Measurements from ENCODE around the gene HERC2.

GRCh38 chr15:28208583-28208982, 113.4 kb downstream of the HERC2 start:
- no peak for TF ChIP-seq CTCF (IDR thresholded peaks at IDR 0.05)
- no peak for TF ChIP-seq POLR2A (IDR thresholded peaks at IDR 0.05)

Data from uterus (tissue), 2 donors.